ENCODE measurements around the gene CCT7.

GRCh38 chr2:73203055-73203681 lies 30.9 kb upstream of the CCT7 start:
- TF ChIP-seq CTCF (IDR thresholded peaks at IDR 0.05; ENCODE audit: insufficient read depth, low read depth, low read length) (no peak), EZH2 (IDR thresholded peaks at IDR 0.05; ENCODE audit: insufficient read depth, low read length) (peak; percentile 87)

Data from astrocyte (in vitro differentiated cells and primary cell).